ENCODE measurements around the gene CIC.

The CIC gene

DNA sequence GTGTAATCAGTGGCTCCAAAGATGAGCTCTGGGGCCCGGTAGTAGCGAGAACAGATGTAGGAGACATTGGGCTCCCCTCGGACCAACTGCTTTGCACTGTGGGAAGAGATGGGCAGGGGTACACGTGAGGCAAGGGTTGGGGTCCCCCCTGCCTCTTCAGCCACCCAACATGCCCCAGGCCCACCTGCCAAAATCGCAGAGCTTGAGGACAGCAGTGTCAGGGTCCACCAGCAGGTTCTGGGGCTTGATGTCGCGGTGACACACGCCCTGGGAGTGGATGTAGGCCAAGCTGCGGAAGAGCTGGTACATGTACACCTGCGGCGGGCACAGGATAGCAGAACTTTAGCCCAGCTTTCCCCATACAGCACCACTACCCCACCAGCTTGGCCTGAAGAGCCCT, 34.7 kb upstream of the CIC start:
- TF ChIP-seq, protein P1, sequence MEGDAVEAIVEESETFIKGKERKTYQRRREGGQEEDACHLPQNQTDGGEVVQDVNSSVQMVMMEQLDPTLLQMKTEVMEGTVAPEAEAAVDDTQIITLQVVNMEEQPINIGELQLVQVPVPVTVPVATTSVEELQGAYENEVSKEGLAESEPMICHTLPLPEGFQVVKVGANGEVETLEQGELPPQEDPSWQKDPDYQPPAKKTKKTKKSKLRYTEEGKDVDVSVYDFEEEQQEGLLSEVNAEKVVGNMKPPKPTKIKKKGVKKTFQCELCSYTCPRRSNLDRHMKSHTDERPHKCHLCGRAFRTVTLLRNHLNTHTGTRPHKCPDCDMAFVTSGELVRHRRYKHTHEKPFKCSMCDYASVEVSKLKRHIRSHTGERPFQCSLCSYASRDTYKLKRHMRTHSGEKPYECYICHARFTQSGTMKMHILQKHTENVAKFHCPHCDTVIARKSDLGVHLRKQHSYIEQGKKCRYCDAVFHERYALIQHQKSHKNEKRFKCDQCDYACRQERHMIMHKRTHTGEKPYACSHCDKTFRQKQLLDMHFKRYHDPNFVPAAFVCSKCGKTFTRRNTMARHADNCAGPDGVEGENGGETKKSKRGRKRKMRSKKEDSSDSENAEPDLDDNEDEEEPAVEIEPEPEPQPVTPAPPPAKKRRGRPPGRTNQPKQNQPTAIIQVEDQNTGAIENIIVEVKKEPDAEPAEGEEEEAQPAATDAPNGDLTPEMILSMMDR (IDR thresholded peaks at IDR 0.05; ENCODE audit: borderline replicate concordance, insufficient read depth, low read depth, low read length), result no peak
- H3K4me3 ChIP-seq (ENCODE audit: low read depth, low read length), result no peak overlapping the region

DNA sequence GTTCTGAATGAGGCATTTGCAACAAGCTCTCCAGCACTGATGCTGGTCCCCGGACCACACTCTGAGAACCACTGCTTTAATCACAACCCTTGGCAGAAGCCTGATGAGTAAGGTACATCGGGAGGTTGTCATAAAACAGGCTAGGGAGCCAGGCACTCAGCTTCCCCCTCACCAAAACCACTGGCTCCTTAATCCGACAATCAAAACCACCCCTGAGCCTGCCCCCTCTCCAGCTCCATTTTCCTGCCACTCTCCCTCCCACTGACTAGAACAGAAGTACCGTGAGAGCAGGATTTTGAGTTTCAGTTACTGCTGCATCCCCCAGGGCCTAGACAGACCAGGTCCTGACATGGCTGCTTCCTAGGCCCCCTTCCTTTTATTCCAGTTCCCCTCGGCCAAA, 33.9 kb upstream of the CIC start:
- H3K4me3 ChIP-seq (ENCODE audit: low read depth, low read length), result no peak overlapping the region
- TF ChIP-seq, protein P1 (IDR thresholded peaks at IDR 0.05; ENCODE audit: borderline replicate concordance, insufficient read depth, low read depth, low read length), result no peak

GRCh38 chr19:42239544-42240220, 29.4 kb upstream of the CIC start:
- no peak overlapping the region for H3K4me3 ChIP-seq (ENCODE audit: low read depth, low read length)
- TF ChIP-seq, protein P1 (IDR thresholded peaks at IDR 0.05; ENCODE audit: borderline replicate concordance, insufficient read depth, low read depth, low read length), result no peak

DNA sequence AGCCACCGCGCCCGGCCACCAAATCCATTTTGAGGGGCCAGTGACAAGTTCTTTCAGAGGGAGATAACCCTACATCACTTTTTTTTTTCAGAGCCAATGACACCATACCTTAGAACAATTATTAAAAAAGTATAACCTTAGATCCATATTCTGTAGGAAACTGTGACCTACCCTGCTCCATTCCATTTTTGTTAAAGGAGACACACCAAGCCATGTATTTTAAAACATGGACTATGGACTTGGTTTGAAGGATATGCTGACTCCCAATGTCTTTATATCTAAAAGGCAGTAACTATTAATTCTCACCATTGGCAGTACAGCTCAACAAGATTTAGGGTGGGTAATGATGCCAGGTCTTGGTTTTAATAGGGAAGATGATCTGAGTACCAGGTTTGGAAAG, 27.8 kb upstream of the CIC start:
- H3K4me3 ChIP-seq (ENCODE audit: low read depth, low read length), result peak overlapping the region; percentile 78
- TF ChIP-seq, protein P1 (IDR thresholded peaks at IDR 0.05; ENCODE audit: borderline replicate concordance, insufficient read depth, low read depth, low read length), result no peak

GRCh38 chr19:42242069-42242511, 27.0 kb upstream of the CIC start:
- peak overlapping the region; percentile 78 for H3K4me3 ChIP-seq (ENCODE audit: low read depth, low read length)
- TF ChIP-seq, protein P1 (IDR thresholded peaks at IDR 0.05; ENCODE audit: borderline replicate concordance, insufficient read depth, low read depth, low read length), result no peak

DNA sequence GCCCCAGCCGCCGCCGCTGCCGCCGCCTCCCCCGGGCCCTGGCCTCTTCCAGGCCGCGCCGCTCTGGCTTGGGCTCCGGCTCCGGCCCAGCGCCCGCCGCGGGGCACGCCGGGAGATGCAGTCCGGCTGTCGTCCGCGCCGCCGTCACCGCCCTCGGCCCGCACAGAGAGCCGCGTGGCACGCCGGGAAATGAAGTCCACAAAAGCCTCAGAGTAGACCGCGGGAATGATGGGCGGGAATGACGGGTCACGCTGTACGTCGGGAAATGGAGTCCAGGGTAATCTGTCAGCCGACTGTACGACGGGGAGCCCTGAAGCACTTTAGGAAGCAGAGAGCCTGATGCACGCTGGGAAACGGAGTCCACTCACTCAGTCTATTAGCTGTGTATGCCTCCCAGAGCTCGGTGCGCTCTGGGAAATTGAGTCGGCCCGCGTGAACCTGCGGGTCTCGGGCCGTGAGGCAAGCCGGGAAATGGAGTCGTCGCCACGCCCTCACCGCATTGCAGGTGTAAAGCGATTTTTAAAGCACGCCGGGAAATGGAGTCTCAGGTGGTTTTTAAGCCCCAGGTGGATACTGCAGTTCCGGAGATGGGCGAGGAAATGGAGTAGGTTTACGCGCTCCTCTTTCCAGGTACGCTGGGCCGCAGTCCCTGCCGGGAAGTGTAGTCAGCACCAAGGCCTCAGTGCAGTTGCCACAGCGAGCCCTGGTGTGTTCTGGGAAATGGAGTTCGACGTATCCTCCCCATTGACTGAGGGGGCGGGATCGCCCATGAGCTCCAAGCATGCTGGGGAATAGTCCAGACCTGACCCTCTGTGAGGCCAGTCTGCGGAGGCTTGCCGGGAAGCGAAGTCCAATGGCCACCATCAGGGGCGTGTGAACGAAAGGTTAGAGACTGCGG, 26.3 kb upstream of the CIC start, which contains the start of gene GSK3A:
GSK3A (minus strand) TSS at position 91 of the 898 bp plus-strand sequence. CDS start 137 bp downstream, outside the sequence.
- TF ChIP-seq, protein P1 (IDR thresholded peaks at IDR 0.05; ENCODE audit: borderline replicate concordance, insufficient read depth, low read depth, low read length), result no peak
- H3K4me3 ChIP-seq (ENCODE audit: low read depth, low read length), result peak within 1 kb of the TSS; percentile 78

Data from GM12875 (cell line).